Measurements from ENCODE around the gene MUC15. TPM values are rescaled to one million over a fixed set of nuclear protein-coding genes. Genes with fewer than 3 reads are reported as not detected.

MUC15 gene
- total and polyA plus RNA-seq, 2 of the 8 experiments (the other 6 are each of a cell fraction or from before 2014, with no cell fraction given), result not detected

- H3K4me3 ChIP-seq (ENCODE audit: extremely low read depth in 1 of 4, insufficient read depth in 2 of 4, low read depth in 3 of 4, low read length in 4 of 4), result no peak overlapping the region
- H3K23ac ChIP-seq (ENCODE audit: insufficient read length), result no peak overlapping the region
- H4K8ac ChIP-seq (ENCODE audit: extremely low read depth, insufficient read depth, low read length), result no peak overlapping the region
- H2BK12ac ChIP-seq (ENCODE audit: low read depth, low read length), result no peak overlapping the region
- H3K56ac ChIP-seq (replicated peaks; ENCODE audit: insufficient read length, low read depth, low read length), result no peak overlapping the region
- H2BK5ac ChIP-seq (ENCODE audit: low read depth, low read length), result no peak overlapping the region
- H3K79me1 ChIP-seq (ENCODE audit: low read depth, low read length), result no peaks in the 10 kb centered on the region
- no peak overlapping the region for H2BK20ac ChIP-seq (ENCODE audit: low read length)
- CTCF ChIA-PET (ENCODE audit: partially characterized antibody), result no interaction called here
- H3K4me1 ChIP-seq (replicated peaks in 1 of 4; ENCODE audit: control insufficient read depth in 3 of 4, insufficient read depth in 4 of 4, low read length in 3 of 4), result peaks cover 0 to 3% (median 1%) of the 10 kb centered on the region in 4 experiments; a peak in 2 of 7 replicates
- no peak overlapping the region for H2BK15ac ChIP-seq (ENCODE audit: low read length)
- no peak overlapping the region for H2AK5ac ChIP-seq (ENCODE audit: low read depth, low read length)
- no peak overlapping the region for H4K5ac ChIP-seq (ENCODE audit: insufficient read length, low read depth, low read length)
- FAIRE-seq, result no peak
- H3K4ac ChIP-seq (replicated peaks; ENCODE audit: insufficient read length, low read depth, low read length), result no peak overlapping the region
- no peak overlapping the region for H2AFZ ChIP-seq (ENCODE audit: low read length)
- H4K91ac ChIP-seq (replicated peaks; ENCODE audit: insufficient read length, low read length), result no peak overlapping the region
- no peak overlapping the region for H3K9ac ChIP-seq (replicated peaks in 1 of 4; ENCODE audit: extremely low read depth in 1 of 4, low read depth in 3 of 4, low read length in 3 of 4)
- no peaks in the 10 kb centered on the region for H4K20me1 ChIP-seq (replicated peaks in 1 of 2; ENCODE audit: control insufficient read depth in 1 of 2, insufficient read depth in 2 of 2, low read length in 2 of 2)
- H3K14ac ChIP-seq (ENCODE audit: insufficient read length), result no peak overlapping the region
- H3K79me2 ChIP-seq (ENCODE audit: control insufficient read depth in 1 of 2, insufficient read depth in 2 of 2, low read length in 2 of 2), result no peaks in the 10 kb centered on the region
- TF ChIP-seq KDM5A (IDR thresholded peaks at IDR 0.05; ENCODE audit: low read length), result no peak
- TF ChIP-seq TEAD4 (IDR thresholded peaks at IDR 0.05; ENCODE audit: low read depth, low read length), result no peak
- TF ChIP-seq GABPA (IDR thresholded peaks at IDR 0.05; ENCODE audit: borderline replicate concordance, insufficient read depth, low read length), result no peak
- no peak for TF ChIP-seq MAFK (IDR thresholded peaks at IDR 0.05; ENCODE audit: low read depth, low read length)
- TF ChIP-seq RBBP5 (IDR thresholded peaks at IDR 0.05; ENCODE audit: borderline replicate concordance, low read depth, low read length), result no peak
- TF ChIP-seq HDAC6 (IDR thresholded peaks at IDR 0.05; ENCODE audit: low read depth, low read length), result no peak
- no peak for TF ChIP-seq POLR2A (IDR thresholded peaks at IDR 0.05; ENCODE audit: control extremely low read depth in 1 of 2, low read depth in 2 of 2, low read length in 2 of 2)
- H2BK120ac ChIP-seq (replicated peaks; ENCODE audit: low read depth, low read length), result no peak overlapping the region
- H3K23me2 ChIP-seq (ENCODE audit: low read depth, low read length), result no peaks in the 10 kb centered on the region
- POLR2A ChIA-PET (ENCODE audit: partially characterized antibody), result no interaction called here
- DNase-seq (ENCODE audit: low read depth in 1 of 2, low spot score in 2 of 2), result no peak
- 94% methylated on average over 2 of the region's 2 CpGs; no CpG with 5 or more reads in 1 of the 2 experiments for WGBS, 2 experiments (ENCODE audit: extremely low coverage in 1 of 2, insufficient coverage in 1 of 2, insufficient read length in 1 of 2, insufficient replicate concordance in 2 of 2, low coverage in 1 of 2, low lambda C conversion rate in 2 of 2, missing lambda C conversion rate in 1 of 2)
- peaks cover 0 to 5% (median 2%) of the 10 kb centered on the region in 4 experiments; a peak in 3 of 7 replicates for H3K27me3 ChIP-seq (replicated peaks in 1 of 4; ENCODE audit: control insufficient read depth in 3 of 4, extremely low read depth in 1 of 4, insufficient read depth in 3 of 4, low read length in 3 of 4)
- H3K9me3 ChIP-seq (ENCODE audit: insufficient read depth in 2 of 2, low read depth in 1 of 2, low read length in 1 of 2), result no peaks in the 10 kb centered on the region
- H3K27ac ChIP-seq (ENCODE audit: low read depth, low read length), result no peak overlapping the region
- no peaks in the 10 kb centered on the region for H3K36me3 ChIP-seq (ENCODE audit: control insufficient read depth in 2 of 4, insufficient read depth in 4 of 4, low read length in 3 of 4)
- H3K4me2 ChIP-seq (ENCODE audit: insufficient read depth in 1 of 2, low read depth in 2 of 2, low read length in 2 of 2), result no peak overlapping the region
- no peak overlapping the region for H3K18ac ChIP-seq (ENCODE audit: extremely low read depth, low read length)
Observed at GRCh38 chr11:26519469-26519868, 52.6 kb downstream of the MUC15 start.
